ENCODE results near the gene GPR137. TPM values are rescaled to one million over a fixed set of nuclear protein-coding genes. Genes with fewer than 3 reads are reported as not detected.

The GPR137 gene
- total and polyA plus RNA-seq, 9 of the 15 experiments (the other 6 are each of a cell fraction or from before 2014, with no cell fraction given): 0.32 to 26.7 (median 10.7) TPM

DNA sequence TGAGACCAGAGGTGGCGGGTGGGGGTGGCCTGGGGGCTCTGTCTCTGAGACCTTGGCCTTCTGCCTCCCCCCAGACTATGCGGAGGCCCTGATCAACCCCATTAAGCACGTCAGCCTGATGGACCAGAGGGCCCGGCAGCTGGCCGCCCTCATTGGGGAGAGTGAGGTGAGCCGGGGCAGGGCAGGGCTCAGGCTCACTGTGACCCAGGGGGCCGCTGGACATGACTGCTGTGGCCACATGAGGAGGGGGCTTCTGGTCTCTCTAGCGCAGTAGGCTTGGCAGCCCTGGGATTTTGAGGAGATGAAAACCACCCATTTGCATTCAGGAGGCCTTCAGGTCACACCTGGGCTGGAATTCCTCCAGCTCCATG lies 21.7 kb upstream of the GPR137 start:
- Histone ChIP-seq H3K4me1 (replicated peaks in 1 of 2; ENCODE audit: control insufficient read depth in 2 of 2, insufficient read depth in 2 of 2, low read length in 2 of 2) (peaks cover 14 to 51% of the 10 kb centered on the region in 2 experiments), H3K9me1 (ENCODE audit: control insufficient read depth, insufficient read depth, low read length) (peaks cover 3% of the 10 kb centered on the region), H4K20me1 (replicated peaks; ENCODE audit: control insufficient read depth, insufficient read depth, low read length) (0 out of 2 replicates have a peak, but pooled peaks cover 4% of the 10 kb centered on the region), H3K4me2 (ENCODE audit: insufficient read depth, low read length) (no peak overlapping the region), H3K27ac (ENCODE audit: extremely low read depth, low read depth, low read length) (no peak overlapping the region), H3K9ac (ENCODE audit: insufficient read depth in 1 of 2, low read depth in 2 of 2, low read length in 2 of 2) (peak overlapping the region in 1 of 2 experiments; percentile 18; a peak in 1 of 4 replicates), H3K4me3 (no peak overlapping the region), H3K9me3 (replicated peaks; ENCODE audit: control insufficient read depth, insufficient read depth, low read depth, low read length) (no peaks in the 10 kb centered on the region), H3K36me3 (ENCODE audit: control insufficient read depth, insufficient read depth, low read length) (peaks cover 86% of the 10 kb centered on the region), H2AFZ (ENCODE audit: low read depth, low read length) (no peak overlapping the region), H3K27me3 (ENCODE audit: control insufficient read depth in 2 of 2, insufficient read depth in 2 of 2, low read length in 2 of 2) (no peaks in the 10 kb centered on the region), H3K79me2 (ENCODE audit: control insufficient read depth, insufficient read depth, low read length) (peaks cover 10% of the 10 kb centered on the region; the same call in 2 of the 3 replicates)
- intact Hi-C loops (cut with micrococcal nuclease): no loop called here
- CTCF ChIA-PET (ENCODE audit: low intra/inter-chr PET ratio): no interaction called here
- 94% methylated on average over 7 of the region's 8 CpGs for WGBS (ENCODE audit: insufficient coverage, low coverage, missing lambda C conversion rate)
- POLR2A ChIA-PET: interaction anchor here (0.6 to 2.4 kb wide), 6 partner anchors 8 to 59 kb away, joined by 3 to 7 read pairs (median 4); partner anchors contain the start of genes PLCB3 and PPP1R14B
- TF ChIP-seq, protein P1, sequence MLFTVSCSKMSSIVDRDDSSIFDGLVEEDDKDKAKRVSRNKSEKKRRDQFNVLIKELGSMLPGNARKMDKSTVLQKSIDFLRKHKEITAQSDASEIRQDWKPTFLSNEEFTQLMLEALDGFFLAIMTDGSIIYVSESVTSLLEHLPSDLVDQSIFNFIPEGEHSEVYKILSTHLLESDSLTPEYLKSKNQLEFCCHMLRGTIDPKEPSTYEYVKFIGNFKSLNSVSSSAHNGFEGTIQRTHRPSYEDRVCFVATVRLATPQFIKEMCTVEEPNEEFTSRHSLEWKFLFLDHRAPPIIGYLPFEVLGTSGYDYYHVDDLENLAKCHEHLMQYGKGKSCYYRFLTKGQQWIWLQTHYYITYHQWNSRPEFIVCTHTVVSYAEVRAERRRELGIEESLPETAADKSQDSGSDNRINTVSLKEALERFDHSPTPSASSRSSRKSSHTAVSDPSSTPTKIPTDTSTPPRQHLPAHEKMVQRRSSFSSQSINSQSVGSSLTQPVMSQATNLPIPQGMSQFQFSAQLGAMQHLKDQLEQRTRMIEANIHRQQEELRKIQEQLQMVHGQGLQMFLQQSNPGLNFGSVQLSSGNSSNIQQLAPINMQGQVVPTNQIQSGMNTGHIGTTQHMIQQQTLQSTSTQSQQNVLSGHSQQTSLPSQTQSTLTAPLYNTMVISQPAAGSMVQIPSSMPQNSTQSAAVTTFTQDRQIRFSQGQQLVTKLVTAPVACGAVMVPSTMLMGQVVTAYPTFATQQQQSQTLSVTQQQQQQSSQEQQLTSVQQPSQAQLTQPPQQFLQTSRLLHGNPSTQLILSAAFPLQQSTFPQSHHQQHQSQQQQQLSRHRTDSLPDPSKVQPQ (CRISPR knock-in tag; IDR thresholded peaks at IDR 0.05; ENCODE audit: borderline replicate concordance): no peak
- TF ChIP-seq, protein P2, sequence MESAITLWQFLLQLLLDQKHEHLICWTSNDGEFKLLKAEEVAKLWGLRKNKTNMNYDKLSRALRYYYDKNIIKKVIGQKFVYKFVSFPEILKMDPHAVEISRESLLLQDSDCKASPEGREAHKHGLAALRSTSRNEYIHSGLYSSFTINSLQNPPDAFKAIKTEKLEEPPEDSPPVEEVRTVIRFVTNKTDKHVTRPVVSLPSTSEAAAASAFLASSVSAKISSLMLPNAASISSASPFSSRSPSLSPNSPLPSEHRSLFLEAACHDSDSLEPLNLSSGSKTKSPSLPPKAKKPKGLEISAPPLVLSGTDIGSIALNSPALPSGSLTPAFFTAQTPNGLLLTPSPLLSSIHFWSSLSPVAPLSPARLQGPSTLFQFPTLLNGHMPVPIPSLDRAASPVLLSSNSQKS (CRISPR knock-in tag; IDR thresholded peaks at IDR 0.05): no peak
- TF ChIP-seq TFAP4 (CRISPR knock-in tag; IDR thresholded peaks at IDR 0.05; ENCODE audit: borderline replicate concordance) (no peak), EP300 (IDR thresholded peaks at IDR 0.05; ENCODE audit: low read length) (no peak), HDGF (IDR thresholded peaks at IDR 0.05) (no peak)
- TF ChIP-seq, protein P3, sequence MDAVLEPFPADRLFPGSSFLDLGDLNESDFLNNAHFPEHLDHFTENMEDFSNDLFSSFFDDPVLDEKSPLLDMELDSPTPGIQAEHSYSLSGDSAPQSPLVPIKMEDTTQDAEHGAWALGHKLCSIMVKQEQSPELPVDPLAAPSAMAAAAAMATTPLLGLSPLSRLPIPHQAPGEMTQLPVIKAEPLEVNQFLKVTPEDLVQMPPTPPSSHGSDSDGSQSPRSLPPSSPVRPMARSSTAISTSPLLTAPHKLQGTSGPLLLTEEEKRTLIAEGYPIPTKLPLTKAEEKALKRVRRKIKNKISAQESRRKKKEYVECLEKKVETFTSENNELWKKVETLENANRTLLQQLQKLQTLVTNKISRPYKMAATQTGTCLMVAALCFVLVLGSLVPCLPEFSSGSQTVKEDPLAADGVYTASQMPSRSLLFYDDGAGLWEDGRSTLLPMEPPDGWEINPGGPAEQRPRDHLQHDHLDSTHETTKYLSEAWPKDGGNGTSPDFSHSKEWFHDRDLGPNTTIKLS (IDR thresholded peaks at IDR 0.05; ENCODE audit: borderline replicate concordance, low read depth): no peak
- TF ChIP-seq, protein P4, sequence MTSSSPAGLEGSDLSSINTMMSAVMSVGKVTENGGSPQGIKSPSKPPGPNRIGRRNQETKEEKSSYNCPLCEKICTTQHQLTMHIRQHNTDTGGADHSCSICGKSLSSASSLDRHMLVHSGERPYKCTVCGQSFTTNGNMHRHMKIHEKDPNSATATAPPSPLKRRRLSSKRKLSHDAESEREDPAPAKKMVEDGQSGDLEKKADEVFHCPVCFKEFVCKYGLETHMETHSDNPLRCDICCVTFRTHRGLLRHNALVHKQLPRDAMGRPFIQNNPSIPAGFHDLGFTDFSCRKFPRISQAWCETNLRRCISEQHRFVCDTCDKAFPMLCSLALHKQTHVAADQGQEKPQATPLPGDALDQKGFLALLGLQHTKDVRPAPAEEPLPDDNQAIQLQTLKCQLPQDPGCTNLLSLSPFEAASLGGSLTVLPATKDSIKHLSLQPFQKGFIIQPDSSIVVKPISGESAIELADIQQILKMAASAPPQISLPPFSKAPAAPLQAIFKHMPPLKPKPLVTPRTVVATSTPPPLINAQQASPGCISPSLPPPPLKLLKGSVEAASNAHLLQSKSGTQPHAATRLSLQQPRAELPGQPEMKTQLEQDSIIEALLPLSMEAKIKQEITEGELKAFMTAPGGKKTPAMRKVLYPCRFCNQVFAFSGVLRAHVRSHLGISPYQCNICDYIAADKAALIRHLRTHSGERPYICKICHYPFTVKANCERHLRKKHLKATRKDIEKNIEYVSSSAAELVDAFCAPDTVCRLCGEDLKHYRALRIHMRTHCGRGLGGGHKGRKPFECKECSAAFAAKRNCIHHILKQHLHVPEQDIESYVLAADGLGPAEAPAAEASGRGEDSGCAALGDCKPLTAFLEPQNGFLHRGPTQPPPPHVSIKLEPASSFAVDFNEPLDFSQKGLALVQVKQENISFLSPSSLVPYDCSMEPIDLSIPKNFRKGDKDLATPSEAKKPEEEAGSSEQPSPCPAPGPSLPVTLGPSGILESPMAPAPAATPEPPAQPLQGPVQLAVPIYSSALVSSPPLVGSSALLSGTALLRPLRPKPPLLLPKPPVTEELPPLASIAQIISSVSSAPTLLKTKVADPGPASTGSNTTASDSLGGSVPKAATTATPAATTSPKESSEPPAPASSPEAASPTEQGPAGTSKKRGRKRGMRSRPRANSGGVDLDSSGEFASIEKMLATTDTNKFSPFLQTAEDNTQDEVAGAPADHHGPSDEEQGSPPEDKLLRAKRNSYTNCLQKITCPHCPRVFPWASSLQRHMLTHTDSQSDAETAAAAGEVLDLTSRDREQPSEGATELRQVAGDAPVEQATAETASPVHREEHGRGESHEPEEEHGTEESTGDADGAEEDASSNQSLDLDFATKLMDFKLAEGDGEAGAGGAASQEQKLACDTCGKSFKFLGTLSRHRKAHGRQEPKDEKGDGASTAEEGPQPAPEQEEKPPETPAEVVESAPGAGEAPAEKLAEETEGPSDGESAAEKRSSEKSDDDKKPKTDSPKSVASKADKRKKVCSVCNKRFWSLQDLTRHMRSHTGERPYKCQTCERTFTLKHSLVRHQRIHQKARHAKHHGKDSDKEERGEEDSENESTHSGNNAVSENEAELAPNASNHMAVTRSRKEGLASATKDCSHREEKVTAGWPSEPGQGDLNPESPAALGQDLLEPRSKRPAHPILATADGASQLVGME (CRISPR knock-in tag; IDR thresholded peaks at IDR 0.05): no peak
- ATAC-seq (no peak), FAIRE-seq (no peak), DNase-seq (ENCODE audit: extremely low read depth in 1 of 4, low spot score in 3 of 4) (no peak)
- in situ Hi-C loops (cut with MboI): no loop called here
- no TSS peak for BruUV-seq (replicated peaks)
